Daoy (cell line): ENCODE measurements around the gene ELAVL2. TPM values are rescaled to one million over a fixed set of nuclear protein-coding genes. Genes with fewer than 3 reads are reported as not detected.

Source experiments
- DNase-seq: peaks from one replicate; pipeline ENCODE4 v3.0.0-alpha.2; 2015; ENCODE audit warnings: low read depth
- total RNA-seq: library from RNA; depleted of rRNA; stranded (reverse); fragments of >200 nt; shearing (Covaris generic); gene quantifications from 2 replicates; pipeline ENCODE4 v1.2.3, GENCODE V29; 2014

Gene ELAVL2
- total RNA-seq, 1 experiment from 2014 or later = not detected

- DNase-seq = no peak
Observed at GRCh38 chr9:23663125-23663524, 162.9 kb downstream of the ELAVL2 start.

- no peak for DNase-seq
Observed at GRCh38 chr9:23662320-23662719, 163.7 kb downstream of the ELAVL2 start.

- DNase-seq = no peak
Observed at GRCh38 chr9:23659346-23660006, 166.6 kb downstream of the ELAVL2 start.

- no peak for DNase-seq
Observed at GRCh38 chr9:23658376-23659258, 167.4 kb downstream of the ELAVL2 start.

GRCh38 chr9:23651051-23651450 is 175.0 kb downstream of the ELAVL2 start:
- no peak for DNase-seq

- no peak for DNase-seq
Observed at GRCh38 chr9:23648651-23649050, 177.4 kb downstream of the ELAVL2 start.

DNA sequence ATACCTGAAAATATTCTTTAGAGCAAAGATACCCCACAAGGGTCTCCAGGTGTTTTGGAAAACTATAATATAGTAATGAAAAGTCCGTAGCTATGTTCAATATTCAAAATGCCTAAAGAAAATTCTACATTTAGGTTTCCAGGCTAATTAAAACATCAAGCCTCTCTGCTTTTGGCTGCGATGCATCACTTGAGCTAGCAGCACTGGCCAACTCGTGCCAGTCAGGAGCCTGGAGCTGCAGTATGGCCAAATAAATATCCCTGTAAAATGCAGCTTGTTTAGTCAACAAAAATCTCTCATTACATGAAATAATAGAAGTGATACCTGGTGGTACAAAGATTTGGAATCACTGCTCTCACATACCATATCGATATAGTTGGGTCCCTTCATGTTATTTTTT is 181.1 kb downstream of the ELAVL2 start:
- no peak for DNase-seq

- DNase-seq = no peak
Observed at GRCh38 chr9:23644326-23644725, 181.7 kb downstream of the ELAVL2 start.

DNA sequence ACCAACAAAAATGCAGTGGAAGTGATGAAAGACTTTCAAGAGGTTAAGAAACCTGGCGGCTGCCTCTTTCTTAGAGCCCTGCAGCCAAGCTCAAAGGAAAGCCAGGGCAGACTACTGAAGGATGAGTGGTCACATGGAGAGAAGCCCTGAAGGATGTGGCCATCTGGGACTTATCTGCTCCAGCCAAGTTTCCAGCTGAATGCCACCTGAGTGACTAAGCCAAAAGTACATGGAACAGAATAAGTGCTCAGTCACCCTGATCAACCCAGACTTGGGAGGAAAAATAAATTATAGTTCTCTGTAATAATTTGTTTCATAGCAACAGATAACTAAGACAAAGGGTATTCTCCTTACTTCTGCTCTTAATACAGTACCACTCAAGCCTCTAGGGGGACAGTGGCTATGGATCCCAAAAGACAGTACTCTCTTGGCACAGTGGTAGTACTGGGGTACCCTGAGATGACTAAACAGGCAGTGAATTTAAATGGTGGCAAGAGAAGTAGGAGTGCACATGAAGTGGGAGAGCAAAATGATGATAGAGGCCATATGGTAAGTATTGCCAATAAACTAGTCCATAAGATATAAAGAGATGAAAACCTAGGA is 182.3 kb downstream of the ELAVL2 start:
- no peak for DNase-seq
